ENCODE measurements around the gene CLSTN1. TPM values are rescaled to one million over a fixed set of nuclear protein-coding genes. Genes with fewer than 3 reads are reported as not detected.

The CLSTN1 gene
- total and polyA plus RNA-seq, 2 of the 13 experiments (the other 11 are each of a cell fraction or from before 2014, with no cell fraction given): 19.7 to 29.8 TPM

GRCh38 chr1:9871021-9871420 lies 47.3 kb upstream of the CLSTN1 start (continued):
- TF ChIP-seq, protein P1, sequence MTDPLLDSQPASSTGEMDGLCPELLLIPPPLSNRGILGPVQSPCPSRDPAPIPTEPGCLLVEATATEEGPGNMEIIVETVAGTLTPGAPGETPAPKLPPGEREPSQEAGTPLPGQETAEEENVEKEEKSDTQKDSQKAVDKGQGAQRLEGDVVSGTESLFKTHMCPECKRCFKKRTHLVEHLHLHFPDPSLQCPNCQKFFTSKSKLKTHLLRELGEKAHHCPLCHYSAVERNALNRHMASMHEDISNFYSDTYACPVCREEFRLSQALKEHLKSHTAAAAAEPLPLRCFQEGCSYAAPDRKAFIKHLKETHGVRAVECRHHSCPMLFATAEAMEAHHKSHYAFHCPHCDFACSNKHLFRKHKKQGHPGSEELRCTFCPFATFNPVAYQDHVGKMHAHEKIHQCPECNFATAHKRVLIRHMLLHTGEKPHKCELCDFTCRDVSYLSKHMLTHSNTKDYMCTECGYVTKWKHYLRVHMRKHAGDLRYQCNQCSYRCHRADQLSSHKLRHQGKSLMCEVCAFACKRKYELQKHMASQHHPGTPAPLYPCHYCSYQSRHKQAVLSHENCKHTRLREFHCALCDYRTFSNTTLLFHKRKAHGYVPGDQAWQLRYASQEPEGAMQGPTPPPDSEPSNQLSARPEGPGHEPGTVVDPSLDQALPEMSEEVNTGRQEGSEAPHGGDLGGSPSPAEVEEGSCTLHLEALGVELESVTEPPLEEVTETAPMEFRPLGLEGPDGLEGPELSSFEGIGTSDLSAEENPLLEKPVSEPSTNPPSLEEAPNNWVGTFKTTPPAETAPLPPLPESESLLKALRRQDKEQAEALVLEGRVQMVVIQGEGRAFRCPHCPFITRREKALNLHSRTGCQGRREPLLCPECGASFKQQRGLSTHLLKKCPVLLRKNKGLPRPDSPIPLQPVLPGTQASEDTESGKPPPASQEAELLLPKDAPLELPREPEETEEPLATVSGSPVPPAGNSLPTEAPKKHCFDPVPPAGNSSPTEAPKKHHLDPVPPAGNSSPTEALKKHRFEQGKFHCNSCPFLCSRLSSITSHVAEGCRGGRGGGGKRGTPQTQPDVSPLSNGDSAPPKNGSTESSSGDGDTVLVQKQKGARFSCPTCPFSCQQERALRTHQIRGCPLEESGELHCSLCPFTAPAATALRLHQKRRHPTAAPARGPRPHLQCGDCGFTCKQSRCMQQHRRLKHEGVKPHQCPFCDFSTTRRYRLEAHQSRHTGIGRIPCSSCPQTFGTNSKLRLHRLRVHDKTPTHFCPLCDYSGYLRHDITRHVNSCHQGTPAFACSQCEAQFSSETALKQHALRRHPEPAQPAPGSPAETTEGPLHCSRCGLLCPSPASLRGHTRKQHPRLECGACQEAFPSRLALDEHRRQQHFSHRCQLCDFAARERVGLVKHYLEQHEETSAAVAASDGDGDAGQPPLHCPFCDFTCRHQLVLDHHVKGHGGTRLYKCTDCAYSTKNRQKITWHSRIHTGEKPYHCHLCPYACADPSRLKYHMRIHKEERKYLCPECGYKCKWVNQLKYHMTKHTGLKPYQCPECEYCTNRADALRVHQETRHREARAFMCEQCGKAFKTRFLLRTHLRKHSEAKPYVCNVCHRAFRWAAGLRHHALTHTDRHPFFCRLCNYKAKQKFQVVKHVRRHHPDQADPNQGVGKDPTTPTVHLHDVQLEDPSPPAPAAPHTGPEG (CRISPR knock-in tag; IDR thresholded peaks at IDR 0.05): no peak
- peak; percentile 15 for TF ChIP-seq AGO2 (optimal IDR thresholded peaks at IDR 0.05; ENCODE audit: low read depth, low read length)
- TF ChIP-seq FOXA3 (CRISPR knock-in tag; IDR thresholded peaks at IDR 0.05): no peak

- BruUV-seq (replicated peaks): no TSS peak
- ATAC-seq: peak; percentile 42
- peaks cover 18 to 30% of the 10 kb centered on the region in 2 experiments; a peak in 4 of 5 replicates for H3K36me3 ChIP-seq (replicated peaks in 1 of 2; ENCODE audit: control insufficient read depth in 1 of 2, insufficient read depth in 2 of 2, low read length in 2 of 2)
- ChIA-PET CTCF (ENCODE audit: low intra/inter-chr PET ratio, low total read pairs) (no interaction called here), POLR2A (interaction anchor here (0.7 to 1.0 kb wide), 2 partner anchors 40 to 43 kb away, joined by 3 read pairs; no protein-coding TSS in a partner anchor)
- H3K4me1 ChIP-seq (ENCODE audit: insufficient read depth, low read length): peaks cover 54% of the 10 kb centered on the region
- no peaks in the 10 kb centered on the region for H4K20me1 ChIP-seq (ENCODE audit: insufficient read depth, low read length)
- DNase-seq (ENCODE audit: low spot score): peak; percentile 38
- H3K4me3 ChIP-seq (replicated peaks in 1 of 3; ENCODE audit: insufficient read depth in 1 of 3, low read depth in 2 of 3, low read length in 3 of 3): no peak overlapping the region
- 58% methylated on average over 2 of the region's 4 CpGs for WGBS (ENCODE audit: low lambda C conversion rate)
- no peaks in the 10 kb centered on the region for H3K9me3 ChIP-seq (ENCODE audit: low read length)
- H3K27ac ChIP-seq (ENCODE audit: extremely low read length, insufficient read depth, low read length): peak overlapping the region; percentile 14
- H3K27me3 ChIP-seq (ENCODE audit: control insufficient read depth in 1 of 2, insufficient read depth in 2 of 2, low read length in 2 of 2): no peaks in the 10 kb centered on the region
- in situ Hi-C loops (cut with HindIII; ENCODE audit: extremely low pct_ligation_motif_present, low pct_unique_long_range_greater_than_20kb) (loop anchor here (5.0 to 10.0 kb wide), 2 partner anchors 72 to 164 kb away; partner anchors contain the start of genes LZIC, NMNAT1 and UBE4B), intact Hi-C loops (cut with micrococcal nuclease; ENCODE audit: unreplicated experiment) (no loop called here)
- H3K79me2 ChIP-seq (ENCODE audit: insufficient read depth, low read length): no peaks in the 10 kb centered on the region
- peak; percentile 37 for FAIRE-seq
- no peak overlapping the region for H3K4me2 ChIP-seq (ENCODE audit: low read depth, low read length)
- no peak overlapping the region for H2AFZ ChIP-seq (ENCODE audit: low read length)
- no peak overlapping the region for H3K9ac ChIP-seq (ENCODE audit: insufficient read depth, low read depth, low read length)
- TF ChIP-seq DNMT1 (CRISPR knock-in tag; IDR thresholded peaks at IDR 0.05) (no peak), ZNF33A (CRISPR knock-in tag; IDR thresholded peaks at IDR 0.05; ENCODE audit: borderline replicate concordance) (no peak), ZNF615 (CRISPR knock-in tag; IDR thresholded peaks at IDR 0.05; ENCODE audit: borderline replicate concordance) (no peak), NR2F6 (IDR thresholded peaks at IDR 0.05) (peak; percentile 86), NR2F6 (CRISPR knock-in tag; IDR thresholded peaks at IDR 0.05) (peak; percentile 87), HMG20B (CRISPR knock-in tag; conservative IDR thresholded peaks at IDR 0.05) (no peak), NCOA2 (CRISPR knock-in tag; IDR thresholded peaks at IDR 0.05) (no peak), ZNF468 (CRISPR knock-in tag; IDR thresholded peaks at IDR 0.05) (no peak), SCMH1 (CRISPR knock-in tag; IDR thresholded peaks at IDR 0.05; ENCODE audit: borderline replicate concordance) (no peak), ZBTB3 (CRISPR knock-in tag; IDR thresholded peaks at IDR 0.05; ENCODE audit: borderline replicate concordance, low read depth) (no peak), RFXAP (CRISPR knock-in tag; IDR thresholded peaks at IDR 0.05; ENCODE audit: borderline replicate concordance) (no peak)
- TF ChIP-seq, protein P2, sequence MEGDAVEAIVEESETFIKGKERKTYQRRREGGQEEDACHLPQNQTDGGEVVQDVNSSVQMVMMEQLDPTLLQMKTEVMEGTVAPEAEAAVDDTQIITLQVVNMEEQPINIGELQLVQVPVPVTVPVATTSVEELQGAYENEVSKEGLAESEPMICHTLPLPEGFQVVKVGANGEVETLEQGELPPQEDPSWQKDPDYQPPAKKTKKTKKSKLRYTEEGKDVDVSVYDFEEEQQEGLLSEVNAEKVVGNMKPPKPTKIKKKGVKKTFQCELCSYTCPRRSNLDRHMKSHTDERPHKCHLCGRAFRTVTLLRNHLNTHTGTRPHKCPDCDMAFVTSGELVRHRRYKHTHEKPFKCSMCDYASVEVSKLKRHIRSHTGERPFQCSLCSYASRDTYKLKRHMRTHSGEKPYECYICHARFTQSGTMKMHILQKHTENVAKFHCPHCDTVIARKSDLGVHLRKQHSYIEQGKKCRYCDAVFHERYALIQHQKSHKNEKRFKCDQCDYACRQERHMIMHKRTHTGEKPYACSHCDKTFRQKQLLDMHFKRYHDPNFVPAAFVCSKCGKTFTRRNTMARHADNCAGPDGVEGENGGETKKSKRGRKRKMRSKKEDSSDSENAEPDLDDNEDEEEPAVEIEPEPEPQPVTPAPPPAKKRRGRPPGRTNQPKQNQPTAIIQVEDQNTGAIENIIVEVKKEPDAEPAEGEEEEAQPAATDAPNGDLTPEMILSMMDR (CRISPR knock-in tag; IDR thresholded peaks at IDR 0.05): peak; percentile 6; the same call in 1 of the 2 replicates
- TF ChIP-seq, protein P3, sequence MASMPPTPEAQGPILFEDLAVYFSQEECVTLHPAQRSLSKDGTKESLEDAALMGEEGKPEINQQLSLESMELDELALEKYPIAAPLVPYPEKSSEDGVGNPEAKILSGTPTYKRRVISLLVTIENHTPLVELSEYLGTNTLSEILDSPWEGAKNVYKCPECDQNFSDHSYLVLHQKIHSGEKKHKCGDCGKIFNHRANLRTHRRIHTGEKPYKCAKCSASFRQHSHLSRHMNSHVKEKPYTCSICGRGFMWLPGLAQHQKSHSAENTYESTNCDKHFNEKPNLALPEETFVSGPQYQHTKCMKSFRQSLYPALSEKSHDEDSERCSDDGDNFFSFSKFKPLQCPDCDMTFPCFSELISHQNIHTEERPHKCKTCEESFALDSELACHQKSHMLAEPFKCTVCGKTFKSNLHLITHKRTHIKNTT (CRISPR knock-in tag; IDR thresholded peaks at IDR 0.05): no peak
Measured at GRCh38 chr1:9870572-9870971, 46.8 kb upstream of the CLSTN1 start.

All from HepG2 (cell line).